NK-92 (cell line): ENCODE measurements around the gene PPP1R9A.

ENCODE experiments used
- DNase-seq: peaks from one replicate; lab custom pipeline; 2025; ENCODE audit not compliant: unreplicated experiment; lab: John Stamatoyannopoulos, UW

PPP1R9A gene

DNA sequence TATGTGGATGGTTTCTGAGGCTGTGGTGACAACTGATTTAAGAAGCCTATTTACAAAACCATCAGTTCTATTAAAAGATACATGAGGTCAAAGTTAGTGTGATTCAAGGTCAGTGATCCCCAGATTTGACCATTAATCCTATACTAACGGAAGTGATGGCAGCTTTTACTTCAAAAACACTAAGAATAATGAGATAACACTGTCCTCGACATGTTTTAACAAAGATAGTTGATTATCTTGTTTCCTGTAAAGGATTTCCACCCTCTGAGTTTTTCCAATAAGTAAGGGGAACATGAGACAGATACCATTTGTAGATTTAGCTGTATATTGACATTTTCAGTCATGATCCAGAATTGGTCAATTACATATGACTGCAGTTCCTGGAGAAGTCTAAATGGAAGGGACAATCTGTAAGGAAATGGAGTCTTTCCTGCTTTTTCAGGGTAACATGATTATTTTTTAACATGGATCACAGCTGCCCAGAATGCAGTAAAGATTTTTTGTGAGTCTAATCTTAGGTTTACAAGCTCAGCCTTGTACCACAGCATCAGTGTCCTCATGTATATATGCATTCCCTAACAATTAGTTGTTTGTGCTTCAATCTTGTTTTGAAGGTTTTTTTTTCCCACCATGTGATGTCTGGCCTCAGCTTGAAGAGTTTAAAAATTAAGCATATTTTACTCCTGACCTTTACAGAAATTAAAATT is 188.0 kb downstream of the PPP1R9A start:
- DNase-seq: no peak

DNA sequence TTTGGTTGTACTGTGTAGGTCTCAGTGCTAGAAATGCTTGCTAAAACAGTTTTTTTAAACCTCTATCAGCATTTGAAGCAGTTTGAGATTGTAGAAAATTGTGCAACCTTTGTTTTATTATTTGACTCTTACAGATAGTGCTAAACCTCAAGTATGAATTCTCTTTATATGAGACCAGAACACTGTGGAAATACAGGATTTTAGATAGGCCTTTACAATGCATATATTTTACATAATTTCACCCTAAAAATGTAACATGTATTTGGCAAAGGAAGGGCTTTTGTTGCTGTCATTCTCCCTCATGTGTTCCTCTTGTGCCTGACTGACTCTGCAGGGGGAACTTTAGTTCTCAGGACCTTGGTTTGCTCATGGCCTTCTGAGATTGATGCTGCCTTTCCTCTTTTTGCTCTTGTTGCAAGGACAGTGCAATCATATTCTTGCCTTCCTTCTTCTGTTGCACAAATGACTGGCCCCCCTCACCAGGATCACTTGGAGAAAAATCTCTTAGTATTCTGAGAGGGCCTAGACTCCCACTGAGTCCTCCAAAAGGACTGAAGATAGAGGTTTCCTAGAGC is 188.7 kb downstream of the PPP1R9A start:
- no peak for DNase-seq

DNA sequence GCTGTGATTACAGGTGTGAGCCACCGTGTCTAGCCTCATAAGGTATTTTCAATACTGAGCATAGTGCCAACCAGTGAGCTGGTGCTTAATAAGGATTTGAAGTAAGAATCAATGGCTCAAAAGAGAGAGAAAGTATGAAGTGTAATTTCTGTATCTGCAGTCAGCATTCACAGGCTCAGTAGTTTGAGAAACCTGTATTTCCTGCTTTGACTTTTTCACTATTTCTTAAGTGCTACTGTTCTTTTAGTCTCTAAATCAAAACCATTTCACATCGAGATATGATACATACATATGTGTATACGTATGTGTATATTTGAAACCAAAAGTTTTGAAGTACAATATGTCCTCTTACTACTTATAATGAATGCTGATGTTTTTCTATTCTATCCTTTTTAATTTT is 189.9 kb downstream of the PPP1R9A start:
- no peak for DNase-seq

DNA sequence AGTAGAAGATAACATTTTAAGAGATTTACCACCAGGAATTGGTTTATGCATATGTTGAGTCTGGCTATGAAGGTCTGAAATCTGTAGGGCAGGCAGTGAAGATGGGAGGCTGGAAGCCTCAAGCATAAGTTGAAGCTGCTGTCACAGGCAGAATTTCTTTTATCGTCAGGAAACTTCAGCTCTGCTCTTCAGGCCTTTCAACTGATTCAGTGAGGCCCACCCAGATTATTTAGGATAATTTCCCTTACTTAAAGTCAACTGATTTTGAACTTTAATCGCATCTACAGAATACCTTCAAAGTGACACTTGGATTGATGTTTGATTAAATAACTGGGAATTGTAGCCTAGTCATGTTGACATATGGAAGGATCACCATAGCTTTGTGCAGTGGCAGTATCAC is 190.5 kb downstream of the PPP1R9A start:
- DNase-seq: no peak

DNA sequence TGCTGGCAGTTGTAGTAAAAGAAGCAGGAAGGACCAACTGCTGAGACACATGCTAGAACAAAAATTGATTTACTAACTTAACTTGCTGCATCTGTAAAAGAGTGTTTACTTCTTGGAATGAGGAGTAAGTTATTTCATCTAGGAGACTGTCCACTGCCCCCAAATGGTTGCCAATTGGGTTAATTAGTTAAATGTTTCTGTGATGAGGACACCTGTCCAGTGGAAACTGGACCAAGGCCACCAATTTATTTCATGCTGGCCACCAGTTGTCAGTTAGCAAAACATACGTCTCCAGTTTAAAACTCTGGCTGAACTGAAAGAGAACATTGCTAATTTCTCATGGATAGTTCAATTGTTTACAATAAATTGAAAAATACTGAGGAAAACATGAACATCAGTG is 191.7 kb downstream of the PPP1R9A start:
- DNase-seq: no peak

DNA sequence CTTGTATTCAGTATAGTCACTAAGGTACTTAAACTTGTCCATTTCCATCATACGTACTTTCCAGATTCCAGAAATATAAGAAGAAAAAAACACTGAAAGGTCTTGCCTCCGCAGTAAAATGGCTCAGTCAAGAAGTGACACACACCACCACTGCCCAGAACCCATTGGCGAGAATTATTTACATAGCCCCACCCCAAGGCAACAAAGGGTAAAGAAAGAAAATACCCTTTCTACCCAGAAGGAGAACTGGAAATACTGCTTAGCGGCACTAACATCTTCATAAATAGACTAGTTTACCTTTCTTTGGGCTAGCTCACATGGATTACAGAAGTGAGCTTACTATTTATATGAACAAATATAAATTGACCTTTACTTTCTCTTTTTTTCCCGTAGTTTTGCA is 194.0 kb downstream of the PPP1R9A start:
- DNase-seq: no peak

DNA sequence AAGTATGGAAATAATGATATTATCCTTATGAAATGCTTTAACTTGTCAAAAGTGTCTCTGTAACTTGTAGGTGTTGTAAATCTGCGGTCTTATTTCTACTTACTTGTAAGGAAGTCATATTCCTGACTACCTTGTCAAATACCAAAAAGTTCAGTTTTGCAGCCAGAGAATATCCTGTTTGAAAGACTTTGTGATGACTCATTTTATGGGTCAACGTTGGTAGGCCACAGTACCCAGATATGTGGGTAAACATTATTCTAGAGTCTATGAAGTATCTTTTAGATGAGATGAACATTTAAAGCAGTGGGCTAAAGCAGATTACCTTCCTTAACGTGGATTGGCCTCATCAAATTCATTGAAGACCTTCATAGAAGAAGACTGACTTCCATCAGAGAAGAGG is 195.3 kb downstream of the PPP1R9A start:
- no peak for DNase-seq

DNA sequence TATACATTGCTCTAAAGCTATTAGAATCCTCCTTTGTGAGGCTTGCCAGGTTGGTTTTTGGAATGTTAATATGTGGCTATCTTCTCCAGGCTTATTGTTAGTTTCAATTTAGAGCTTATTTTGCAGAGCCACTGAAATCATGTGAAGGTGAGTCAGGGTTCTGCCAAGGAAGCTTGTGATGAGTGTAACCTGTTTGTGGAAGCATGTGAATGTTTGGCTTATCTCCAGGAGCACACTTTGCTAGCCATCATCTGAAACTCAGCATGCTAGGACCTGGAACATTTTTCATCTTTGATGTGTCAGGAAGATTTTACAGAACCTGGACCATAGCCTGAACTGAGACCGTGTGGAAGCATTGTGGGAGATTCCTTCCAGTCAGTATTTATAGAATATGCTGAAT is 197.3 kb downstream of the PPP1R9A start:
- no peak for DNase-seq

DNA sequence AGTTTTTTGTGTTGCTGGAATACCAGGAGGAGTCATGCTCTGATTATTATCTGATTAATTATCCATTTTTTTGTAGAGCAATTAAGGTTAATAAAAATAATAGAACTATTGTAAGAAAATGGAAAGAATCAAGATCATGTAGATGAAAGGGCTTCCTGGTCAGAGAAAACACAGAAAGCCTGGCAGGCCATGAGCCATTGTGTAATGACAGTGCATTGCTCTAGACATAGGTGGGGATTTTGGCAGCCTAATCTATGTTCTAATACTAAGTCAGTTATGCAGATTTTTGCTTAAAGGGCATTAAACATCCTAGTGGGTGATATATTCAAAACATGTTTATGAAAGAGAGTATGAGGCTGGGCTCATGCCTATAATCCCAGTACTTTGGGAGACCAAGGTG is 198.2 kb downstream of the PPP1R9A start:
- DNase-seq: no peak

DNA sequence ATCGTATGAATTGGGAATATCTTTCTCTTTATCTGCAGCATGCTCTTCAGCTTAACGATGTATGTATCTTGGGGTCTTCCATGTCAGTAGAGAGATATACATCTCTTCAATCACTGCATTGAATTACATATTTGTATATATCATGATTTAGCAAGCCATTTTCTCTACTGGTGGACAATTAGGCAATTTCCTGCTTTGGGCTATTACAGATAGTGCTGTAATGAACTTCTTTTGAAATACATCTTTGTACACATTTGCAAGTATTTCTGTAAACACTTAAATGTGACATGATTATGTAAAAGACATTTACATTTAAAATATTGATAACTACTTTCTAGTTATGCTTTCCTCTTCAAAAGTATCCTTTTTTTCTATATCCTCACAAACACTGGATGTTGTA is 199.0 kb downstream of the PPP1R9A start:
- no peak for DNase-seq

DNA sequence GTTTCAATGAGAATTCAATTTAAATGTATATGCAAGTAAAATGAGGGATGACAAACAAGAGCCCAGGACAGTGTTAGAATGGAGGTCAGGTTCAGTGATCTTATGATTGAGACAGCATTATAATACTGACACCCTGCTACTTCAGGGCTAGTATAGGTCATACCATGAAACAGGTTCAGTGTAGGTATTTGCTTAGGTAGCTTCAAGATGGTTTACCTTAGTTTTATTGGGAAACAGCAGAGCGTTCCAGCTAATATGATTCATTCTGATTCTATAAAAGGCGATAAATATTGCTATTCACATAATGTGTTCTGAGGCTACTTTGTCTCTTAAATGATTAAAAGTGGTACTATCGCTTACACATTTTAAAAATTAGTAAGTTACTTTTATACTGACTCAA is 203.3 kb downstream of the PPP1R9A start:
- DNase-seq: no peak

DNA sequence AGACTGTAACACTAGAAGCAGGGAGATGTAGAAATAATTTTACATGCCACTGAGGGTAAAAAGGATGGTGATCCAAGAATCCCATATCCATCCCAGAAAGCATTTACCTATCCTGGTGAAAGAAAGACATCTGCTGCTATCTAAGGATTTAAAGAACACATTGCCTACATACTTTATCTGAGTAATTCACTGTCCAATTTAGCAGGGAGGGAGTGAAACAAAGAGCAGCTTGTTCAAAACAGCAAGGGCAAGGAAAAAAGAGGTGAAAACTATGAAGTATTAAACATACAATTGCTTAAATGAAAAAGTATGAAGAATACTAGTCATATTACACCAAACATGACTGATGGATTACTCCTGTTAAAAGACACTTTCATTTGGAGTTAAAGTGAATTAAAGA is 206.2 kb downstream of the PPP1R9A start:
- no peak for DNase-seq

DNA sequence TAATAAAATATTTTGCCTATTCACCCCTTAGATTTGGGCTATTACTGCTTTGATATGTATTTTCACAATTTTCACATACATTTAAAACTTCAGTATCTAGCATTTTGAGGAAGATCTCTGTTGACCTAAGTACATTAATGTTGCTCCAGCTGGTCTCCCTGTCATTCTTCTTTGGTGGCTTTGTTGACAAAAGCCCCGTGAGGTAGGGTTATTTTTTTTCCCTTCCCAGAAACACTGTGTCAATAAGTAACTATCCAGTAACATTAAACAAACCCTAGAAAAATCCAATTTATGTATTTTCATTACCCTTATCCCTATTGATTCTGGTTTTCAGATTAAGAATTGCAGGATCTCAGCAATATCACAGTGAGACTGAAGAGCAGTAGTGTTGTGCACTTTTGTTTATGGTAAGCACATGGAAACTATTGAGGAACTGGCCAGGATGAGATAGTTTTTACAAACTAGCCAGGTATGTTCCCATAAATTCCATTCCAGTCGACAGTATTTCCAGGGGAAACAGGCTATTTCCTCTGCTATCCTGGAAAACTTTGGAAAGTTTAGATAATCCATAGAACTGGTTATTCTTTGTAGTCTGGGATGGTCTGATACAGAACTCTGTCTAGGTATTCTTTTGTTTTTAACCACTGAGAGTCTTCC is 218.8 kb downstream of the PPP1R9A start:
- DNase-seq: no peak

DNA sequence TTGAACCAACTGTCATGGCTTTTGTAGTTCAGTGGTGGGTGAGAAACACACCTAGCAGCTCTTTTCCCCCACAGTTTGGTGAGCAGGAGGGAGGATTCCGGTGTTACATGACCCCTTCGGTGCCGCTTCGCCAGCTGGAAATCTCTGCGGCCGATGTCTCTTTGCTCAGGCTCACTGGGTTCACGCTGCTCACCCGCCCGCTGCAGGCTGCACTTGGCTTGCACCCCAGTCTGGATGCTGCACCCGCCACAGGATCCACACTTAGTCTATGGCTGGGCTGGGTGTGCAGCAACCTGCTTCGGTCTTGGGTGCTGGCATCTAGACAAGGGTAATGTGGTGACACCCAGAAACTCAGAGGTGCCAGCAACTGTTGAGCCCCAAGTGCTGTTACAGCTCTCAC is 225.1 kb downstream of the PPP1R9A start:
- no peak for DNase-seq

DNA sequence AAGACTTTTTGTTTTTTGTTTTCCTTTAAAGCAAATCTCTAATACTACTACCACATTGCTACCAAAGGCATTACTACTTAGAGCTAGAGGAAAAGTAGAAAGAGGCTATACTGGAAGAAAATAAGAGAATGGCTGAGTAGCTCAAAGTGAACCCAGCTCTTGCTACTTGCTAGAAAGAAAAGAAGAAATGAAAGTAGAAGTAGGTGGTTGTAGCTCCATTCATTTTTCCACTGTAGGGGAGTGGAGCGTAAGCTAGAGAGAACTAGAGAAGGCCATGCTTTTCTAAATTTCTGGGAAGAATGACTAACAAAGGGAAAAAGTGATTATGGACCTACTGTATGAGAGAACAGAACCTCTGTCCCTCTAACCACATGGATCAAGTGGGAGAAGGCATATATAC is 232.5 kb downstream of the PPP1R9A start:
- DNase-seq: no peak

DNA sequence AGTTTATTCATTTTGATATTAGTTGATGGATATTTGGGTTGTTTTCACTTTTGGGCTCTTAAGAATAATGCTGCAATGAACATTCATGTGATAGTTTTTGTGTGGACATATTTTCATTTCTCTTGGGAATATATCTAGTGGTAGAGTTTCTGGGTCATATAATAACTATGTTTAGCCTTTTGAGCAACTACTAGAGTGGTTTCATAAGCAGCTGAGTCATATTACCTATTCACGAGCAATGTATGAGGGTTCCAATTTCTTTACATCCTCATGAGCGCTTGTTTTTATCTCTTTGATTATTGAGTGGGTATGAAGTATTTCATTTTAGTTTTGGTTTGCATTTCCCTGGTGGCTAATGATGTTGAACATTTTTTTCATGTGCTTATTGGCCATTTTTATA is 234.4 kb downstream of the PPP1R9A start:
- no peak for DNase-seq

DNA sequence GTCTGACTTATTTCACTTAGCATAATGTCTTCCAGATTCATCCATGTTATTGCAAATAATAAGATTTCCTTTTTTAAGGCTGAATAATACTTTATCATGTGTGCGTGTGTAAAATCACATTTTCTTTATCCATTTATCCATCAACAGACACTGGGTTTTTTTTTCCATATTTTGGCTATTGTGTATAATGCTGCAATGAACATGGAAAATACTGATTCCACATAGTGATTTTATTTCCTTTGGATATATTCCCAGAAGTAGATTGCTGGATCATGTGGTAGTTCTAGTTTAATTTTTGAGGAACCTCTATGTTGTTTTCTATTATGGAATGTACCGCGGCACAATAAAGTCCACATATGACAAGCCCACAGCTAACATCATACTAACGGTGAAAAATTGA is 236.9 kb downstream of the PPP1R9A start:
- no peak for DNase-seq

DNA sequence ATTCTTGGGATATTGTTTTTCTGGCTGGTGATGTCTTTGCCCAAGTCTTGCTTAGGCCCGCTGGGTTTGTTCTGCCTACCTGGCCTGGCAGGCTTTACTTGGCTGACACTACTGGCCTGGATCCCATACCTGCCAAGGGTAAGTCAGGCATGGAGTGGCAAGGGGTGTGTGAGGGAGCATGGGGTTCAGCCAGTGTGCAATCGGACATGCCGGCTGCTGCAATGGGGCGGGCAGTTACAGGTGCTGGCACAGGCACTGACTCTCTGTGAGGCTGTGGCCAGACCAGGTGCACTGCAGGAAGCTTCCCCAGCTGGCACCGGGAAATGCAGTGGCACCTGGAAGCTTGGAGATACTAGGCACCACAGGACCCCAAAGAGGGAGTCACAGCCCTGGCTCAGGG is 248.6 kb downstream of the PPP1R9A start:
- no peak for DNase-seq

DNA sequence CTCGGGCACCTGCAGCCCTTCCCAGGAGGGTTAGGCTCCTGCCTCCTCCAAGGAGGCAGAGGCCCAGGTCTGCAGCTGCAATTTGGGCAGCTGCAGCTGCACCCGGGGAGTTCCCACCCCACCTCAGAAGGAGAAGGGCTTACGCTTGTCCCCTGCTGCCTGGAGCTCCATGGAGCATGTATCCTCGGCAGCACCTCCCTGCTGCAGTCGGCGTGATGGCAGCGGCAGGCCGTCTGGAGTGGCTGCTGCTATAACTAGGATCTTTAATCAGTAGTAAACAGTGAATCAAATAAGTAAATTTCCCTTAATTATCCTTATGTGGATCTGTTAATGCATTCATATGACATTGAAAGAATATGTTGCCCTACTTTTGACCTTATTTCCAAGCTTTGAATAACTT is 250.0 kb downstream of the PPP1R9A start:
- no peak for DNase-seq

DNA sequence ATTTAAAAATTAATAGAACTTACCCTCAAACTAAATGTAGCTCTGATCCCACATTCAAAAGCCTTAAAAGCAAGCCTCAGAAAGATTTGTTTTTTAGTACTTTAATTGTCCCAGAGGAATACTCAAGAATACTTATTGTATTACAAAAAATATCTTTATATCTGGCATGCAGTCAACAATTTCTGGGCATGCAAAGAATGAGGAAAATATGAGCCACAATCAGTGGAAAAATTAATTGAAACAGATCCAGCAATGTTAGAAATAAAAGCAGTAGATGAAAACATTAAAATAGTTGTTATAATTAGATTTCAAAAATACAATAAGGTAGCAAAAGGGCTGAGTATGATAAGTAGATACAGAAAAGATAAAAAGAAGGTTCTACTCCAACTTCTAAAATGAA is 262.3 kb downstream of the PPP1R9A start:
- DNase-seq: no peak

DNA sequence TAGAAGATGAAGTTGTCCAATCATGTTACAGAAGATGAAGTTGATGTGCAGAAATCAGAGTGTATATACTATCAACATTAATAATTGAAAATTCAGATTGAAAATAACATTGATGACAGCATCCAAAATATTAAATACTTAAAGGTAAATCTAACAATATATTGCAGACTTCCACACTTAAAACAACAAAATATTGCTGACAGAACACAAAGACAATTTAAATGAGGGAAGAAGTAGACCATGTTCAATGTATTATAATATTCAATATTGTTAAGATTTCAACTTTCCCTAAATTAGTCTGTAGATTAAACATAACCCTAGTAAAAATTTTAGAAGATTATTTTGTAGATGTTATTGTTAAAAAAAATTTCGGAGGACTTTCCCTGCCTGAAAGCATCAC is 265.0 kb downstream of the PPP1R9A start:
- no peak for DNase-seq

DNA sequence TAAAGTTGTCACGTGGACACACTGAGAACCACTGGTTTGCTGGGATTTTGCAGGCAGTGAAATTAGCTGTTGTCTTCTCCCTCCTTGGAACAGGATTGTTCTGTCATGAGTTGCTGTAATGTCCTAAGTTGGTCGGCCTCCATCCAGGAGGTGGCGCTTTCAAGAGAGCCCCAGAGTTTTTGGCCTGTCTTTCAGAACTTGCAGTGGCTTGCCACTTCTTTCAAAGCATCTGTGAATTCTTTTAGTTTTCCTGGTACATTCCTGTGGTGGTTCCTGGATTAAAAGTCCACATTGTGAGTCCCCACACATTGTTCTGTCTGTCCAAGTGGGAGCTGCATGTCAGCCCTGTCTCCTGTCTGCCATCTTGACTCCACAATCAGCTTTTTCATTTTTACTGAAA is 283.1 kb downstream of the PPP1R9A start:
- no peak for DNase-seq

DNA sequence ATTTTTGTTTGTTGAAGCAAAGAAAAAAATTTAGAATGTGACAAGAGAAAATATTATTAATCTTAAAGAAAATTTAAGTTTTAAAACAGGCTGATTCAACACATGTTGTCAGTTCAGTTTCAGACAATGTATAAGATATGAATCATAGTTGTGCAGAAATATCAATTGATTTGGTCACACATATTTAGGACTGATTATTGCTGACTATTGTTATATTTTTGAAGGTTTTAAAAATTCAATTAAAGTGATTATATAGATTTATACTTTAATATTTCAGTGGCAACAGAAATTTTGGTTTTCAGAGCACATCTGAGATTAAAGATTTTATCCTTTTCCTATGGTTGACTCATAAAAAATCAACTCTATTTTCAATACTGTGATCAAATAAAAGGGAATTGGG is 284.4 kb downstream of the PPP1R9A start:
- no peak for DNase-seq
